GM12892 (cell line): ENCODE results near the gene IMPDH1. TPM values are rescaled to one million over a fixed set of nuclear protein-coding genes. Genes with fewer than 3 reads are reported as not detected.
"Not testable (repeated sequence)": the region's sequence is repeated elsewhere in the genome, so short reads cannot be mapped to it uniquely, and the experiment has no call there.

Experiments
- DNase-seq: peaks from one replicate; pipeline ENCODE4 v3.0.0; 2011; ENCODE audit not compliant: insufficient read length
- FAIRE-seq: peaks from 2 replicates; lab custom pipeline; 2011; peaks lifted over from hg19 to GRCh38; lab: Jason Lieb, UNC
- POLR2A ChIP-seq: IDR thresholded peaks from 2 replicates; pipeline ENCODE4 v1.6.1; 2011; ENCODE audit warnings: low read depth, low read length, control low read depth
- POLR2AphosphoS5 ChIP-seq: IDR thresholded peaks from 2 replicates; pipeline ENCODE4 v1.6.1; 2011; ENCODE audit warnings: low read depth, low read length, control low read depth
- TAF1 ChIP-seq: IDR thresholded peaks from 2 replicates; pipeline ENCODE4 v1.6.1; 2011; ENCODE audit warnings: low read depth, mild to moderate bottlenecking, control low read depth, low read length, borderline replicate concordance
- polyA plus RNA-seq: library from polyadenylated mRNA; unstranded; fragments of >200 nt; gene quantifications from one replicate; pipeline ENCODE4 v1.2.1, GENCODE V29; 2012; ENCODE audit warnings: missing spikeins, inconsistent platforms; ENCODE audit not compliant: missing spikeins

IMPDH1 gene
- polyA plus RNA-seq, result 20.6 TPM

DNA sequence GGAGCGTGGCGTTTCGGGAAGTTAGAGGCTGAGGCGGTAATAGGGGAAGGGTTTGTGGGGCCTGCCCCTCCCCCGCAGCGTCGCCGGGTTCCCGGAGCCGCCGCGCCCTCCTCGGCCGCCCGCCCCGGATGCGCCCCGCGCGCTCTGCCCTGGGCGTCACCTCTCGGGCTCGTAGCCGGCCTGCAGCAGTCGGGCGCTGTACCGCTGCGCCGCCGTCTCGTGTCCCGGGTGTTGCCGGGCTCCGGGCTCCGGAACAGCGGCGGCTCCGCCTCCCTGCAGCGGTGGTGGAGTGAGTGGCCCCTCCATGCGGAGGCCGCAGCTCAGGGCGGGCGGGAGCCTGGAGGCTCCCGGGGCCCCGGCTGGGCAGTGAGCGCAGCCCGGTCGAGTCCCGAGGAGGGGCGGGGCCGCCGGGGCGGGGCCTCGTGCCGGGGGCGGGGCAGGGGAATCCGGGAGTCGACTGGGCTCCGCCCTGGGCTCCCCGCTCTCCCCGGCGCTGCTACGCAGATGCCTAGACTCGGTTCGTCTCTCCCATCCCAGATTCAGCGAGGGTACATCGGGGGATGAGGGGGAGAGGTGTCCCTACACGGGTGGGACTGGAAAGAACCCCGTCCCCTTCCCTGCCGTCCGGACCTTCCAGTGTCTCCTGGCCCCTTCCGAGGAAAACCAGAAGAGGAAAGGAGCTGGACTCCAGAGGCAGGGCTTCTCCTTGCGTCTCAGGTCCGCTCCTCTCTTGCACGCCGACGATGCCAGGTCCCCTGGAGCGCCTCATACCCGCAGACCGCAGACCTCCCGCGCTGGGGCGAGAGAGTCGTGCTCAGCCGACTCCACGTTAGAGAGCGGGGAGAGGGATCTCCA, at the start of gene IMPDH1:
TSS of gene IMPDH1 (minus strand) at position 387 of the 855 bp plus-strand sequence. CDS start at position 306, 81 bp downstream.
- DNase-seq (peak; percentile 94), FAIRE-seq (peak; percentile 85)
- no peak for TF ChIP-seq TAF1
- 0 out of 2 replicates have a peak, but pooled peaks have one; percentile 38 for TF ChIP-seq POLR2A

DNA sequence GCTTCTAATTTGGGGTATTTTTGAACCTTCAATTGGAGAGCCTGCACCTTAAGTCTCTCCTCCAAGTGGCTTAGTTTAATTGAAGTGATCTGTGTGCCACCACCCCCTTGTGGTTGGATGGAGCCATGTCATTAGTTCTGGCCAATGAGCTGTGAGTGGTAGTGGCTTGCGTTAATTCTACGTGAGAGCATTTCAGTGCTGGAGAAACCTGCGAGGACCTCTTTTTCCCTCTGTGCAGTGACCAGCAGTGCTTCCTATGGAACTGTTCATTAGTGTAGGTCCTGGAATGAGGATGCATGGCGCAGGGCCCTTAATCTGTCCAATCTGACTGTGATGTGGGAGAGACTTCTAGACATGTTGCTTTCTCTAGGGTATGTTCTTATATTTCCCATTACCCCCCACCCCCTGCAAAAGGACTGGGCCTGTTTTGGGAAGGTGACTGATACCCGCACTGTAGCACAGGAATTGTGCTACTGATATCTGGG, 49.7 kb upstream of the IMPDH1 start:
- FAIRE-seq (peak; percentile 27), DNase-seq (no peak)
- TF ChIP-seq POLR2A, result no peak
- TF ChIP-seq POLR2AphosphoS5, result no peak
- TF ChIP-seq TAF1, result no peak

DNA sequence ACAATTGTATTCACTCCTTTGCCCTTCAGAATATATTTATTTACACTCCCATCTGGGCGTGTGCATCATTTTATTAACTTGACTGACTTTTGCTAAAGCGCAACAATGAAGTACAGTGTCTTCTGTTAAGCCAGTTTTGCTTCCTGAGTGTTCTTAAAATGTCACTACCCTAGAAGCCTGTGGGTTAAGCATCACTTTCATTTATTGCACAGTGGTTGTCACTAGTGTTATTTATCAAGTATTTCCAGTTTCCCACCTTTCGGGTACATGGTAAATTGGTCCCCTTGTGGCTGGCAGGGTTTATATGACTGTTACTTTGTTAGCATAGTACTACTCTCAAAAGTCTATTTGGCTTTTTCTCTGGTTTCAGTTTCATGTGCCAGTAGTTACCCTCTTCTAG, 49.2 kb upstream of the IMPDH1 start:
- DNase-seq, result no peak
- no peak for TF ChIP-seq POLR2AphosphoS5
- TF ChIP-seq TAF1, result no peak
- no peak for TF ChIP-seq POLR2A
- no peak for FAIRE-seq

DNA sequence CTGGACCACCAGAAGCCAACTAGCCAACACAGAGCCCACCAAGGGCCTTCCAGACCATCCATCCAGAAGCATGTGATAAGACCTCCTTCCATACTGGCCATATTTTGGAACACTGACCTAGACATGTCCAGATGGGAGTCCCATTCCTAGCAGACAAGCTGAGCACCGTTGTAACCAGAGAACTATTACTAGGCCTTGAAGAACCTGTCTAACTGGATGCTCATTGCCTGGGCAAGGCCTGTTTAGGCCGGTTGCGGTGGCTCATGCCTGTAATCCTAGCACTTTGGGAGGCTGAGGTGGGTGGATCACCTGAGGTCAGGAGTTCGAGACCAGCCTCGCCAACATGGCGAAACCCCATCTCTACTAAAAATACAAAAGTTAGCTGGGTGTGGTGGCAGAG, 47.6 kb upstream of the IMPDH1 start:
- FAIRE-seq, DNase-seq: not testable (repeated sequence)

DNA sequence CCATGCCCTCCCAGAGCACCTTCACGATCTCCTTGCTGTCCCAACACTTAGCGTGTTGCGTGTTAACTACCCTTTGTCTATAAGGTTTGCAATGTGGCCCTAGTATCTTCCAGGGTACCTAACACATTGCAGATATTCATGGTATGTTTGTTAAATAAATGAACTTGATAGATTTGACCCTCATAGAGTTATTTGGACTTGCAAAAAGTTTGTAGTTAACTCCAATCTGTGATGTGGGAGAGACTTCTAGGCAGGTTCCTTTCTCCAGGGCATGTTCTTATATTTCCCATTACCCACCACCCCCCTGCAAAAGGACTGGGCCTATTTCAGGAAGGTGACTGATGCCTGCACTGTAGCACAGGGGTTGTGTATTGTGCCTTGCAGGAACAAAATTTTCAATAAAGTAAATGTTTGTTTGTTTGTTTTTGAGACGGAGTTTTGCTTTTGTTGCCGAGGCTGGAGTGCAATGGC, 46.5 kb upstream of the IMPDH1 start:
- no peak for FAIRE-seq
- DNase-seq, result no peak
- TF ChIP-seq POLR2A (no peak), POLR2AphosphoS5 (no peak)

DNA sequence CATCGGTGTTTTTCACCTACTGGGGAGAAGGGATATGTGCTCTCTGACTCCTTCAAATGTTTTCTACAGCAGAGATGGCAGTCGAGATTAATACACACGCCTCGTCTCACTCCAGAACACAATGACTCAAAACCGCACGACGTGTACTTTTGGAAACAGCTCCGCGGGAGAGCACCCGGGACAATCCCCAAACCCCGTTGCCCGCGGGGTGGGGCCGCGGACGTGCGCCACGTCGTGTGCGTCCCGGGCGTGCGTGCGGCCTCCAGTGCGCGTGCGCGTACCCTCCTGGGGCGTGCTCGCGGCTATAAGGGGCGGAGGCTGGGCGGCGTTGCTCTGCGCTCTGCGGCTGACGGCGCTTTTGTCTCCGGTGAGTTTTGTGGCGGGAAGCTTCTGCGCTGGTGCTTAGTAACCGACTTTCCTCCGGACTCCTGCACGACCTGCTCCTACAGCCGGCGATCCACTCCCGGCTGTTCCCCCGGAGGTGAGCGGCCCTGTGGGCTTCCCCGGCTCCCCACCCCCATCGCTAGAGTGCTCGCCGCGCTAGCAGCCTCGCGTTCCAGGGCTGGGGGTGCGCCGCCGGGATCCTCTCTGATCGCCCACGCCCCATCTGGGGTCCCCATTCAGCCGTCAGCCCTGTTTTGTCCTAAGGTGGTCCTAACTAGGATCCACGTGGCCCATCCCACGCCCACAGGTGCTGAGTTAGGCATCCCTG, 45.9 kb upstream of the IMPDH1 start, which contains the start of gene HILPDA:
TSS of gene HILPDA (plus strand) at position 336 of the 712 bp plus-strand sequence. CDS start 1,391 bp downstream, outside the sequence.
- FAIRE-seq (peak; percentile 97), DNase-seq (peak; percentile 89)
- TF ChIP-seq POLR2AphosphoS5 (peak; percentile 77), TAF1 (0 out of 2 replicates have a peak, but pooled peaks have one; percentile 40), POLR2A (peak; percentile 87)

DNA sequence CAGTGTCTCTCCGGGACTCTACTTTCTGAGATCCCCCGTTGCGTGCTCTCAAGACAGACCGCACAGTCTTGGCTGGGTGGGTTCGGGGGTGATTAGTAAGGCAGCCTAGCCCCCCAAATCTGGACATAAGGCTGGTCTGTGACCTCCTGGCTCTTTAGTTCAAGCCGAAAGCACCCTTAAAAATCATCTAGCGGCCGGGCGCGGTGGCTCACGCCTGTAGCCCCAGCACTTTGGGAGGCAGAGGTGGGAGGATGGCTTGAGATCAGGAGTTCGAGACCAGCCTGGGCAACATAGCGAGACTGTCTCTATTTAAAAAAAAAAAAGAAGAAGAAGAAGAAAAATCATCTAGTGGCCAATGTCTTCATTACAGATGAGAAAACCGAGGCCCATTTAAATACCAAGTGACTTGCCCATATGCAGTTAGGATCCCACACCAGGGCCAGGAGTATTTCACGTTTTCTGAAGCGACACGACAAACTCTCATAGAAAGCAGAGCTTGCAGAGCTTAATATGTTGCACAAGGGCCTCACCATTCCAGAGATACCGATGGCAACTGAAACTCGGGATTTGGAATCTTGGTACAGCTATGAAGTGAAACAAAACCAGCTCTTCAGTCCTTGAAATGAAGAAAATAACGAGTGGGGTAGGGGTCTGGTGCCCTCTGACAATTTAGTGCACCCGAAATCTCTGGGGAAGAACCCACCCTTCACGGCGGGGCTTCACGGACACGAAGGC, 45.2 kb upstream of the IMPDH1 start:
- TF ChIP-seq POLR2AphosphoS5 (no peak), TAF1 (no peak), POLR2A (no peak)
- DNase-seq (no peak), FAIRE-seq (no peak)

DNA sequence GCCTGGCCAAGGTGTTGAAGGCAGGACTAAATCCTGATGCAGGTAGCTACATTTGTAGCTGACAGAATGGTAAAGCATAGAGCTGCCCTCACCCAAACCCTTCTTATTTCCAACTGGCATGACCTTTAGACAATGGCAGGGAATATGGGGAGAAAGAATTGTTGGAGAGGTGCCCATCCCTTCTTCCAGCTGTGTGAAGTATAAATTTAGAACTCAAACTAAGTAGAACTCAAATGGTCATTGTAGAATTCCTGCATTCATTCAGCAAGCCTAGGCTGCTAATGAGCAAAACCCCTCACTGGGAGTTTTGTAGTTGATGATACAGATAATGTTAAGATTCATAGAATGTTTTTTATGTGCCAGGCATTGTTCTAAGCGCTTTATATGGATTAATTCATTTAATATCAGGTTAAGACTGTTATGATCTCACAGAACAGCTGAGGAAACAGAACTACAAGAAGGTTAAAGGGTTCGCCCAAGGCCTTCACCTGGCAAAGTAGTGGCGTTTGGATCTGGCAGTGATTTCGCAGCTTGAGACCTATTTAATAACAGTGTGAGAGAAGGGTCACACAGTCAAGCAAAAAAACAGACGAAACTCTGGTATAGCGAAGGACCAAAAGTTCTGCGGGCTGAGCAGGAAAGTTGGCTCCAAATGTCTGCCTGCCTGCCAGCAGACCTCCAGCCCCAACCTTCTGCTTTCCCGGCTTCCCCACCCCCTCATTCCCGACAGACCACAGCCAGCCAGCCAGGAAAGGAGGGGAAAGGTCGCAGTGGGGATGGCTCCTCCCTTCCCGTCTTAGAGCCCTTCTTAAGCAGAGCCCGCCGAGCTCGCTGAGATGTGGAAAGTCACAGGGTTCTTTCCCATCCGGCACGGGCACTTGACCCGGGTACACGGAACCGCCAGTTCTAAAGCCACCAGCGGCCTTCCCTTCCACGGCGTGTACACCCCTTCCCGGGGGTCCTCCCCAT, 44.3 kb upstream of the IMPDH1 start:
- FAIRE-seq (no peak), DNase-seq (no peak)
- TF ChIP-seq POLR2AphosphoS5, result no peak
- no peak for TF ChIP-seq POLR2A
- TF ChIP-seq TAF1, result no peak

DNA sequence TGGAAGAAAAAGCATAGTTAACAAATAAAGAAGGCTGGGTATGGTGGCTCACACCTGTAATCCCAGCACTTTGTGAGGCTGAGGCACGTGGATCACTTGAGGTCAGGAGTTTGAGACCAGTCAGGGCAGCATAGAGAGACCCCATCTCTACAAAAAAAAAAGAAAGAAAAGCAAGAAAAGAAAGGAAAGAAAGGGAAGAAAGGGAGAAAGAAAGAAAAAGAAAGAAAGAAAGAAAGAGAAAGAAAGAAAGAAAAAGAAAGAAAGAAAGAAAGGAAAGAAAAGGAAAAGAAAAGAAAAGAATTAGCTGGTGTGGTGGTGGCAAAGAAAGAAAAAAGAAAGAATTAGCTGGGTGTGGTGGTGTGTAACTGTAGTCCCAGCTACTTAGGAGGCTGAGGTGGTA, 42.8 kb upstream of the IMPDH1 start:
- no peak for DNase-seq
- TF ChIP-seq TAF1 (no peak), POLR2AphosphoS5 (no peak), POLR2A (no peak)
- FAIRE-seq, result no peak

DNA sequence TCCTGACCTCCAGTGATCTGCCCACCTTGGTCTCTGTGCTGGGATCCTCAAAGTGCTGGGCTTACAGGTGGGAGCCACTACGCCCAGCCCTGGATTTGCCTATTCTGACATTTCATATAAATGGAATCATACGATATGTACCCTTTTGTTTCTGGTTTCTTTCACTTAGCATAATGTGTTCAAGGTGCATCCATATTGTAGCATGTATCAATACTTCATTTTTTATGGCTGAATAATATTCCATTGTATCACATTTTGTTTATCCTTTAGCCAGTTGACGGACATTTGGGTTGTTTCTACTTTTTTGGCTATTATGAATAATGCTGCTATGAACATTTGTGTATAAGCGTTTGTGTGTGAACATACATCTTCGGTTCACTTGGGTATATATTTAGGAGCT, 41.1 kb upstream of the IMPDH1 start:
- DNase-seq, result no peak
- TF ChIP-seq TAF1 (no peak), POLR2AphosphoS5 (no peak), POLR2A (no peak)
- FAIRE-seq, result no peak
